K562 (cell line): Measurements from ENCODE around the gene TMEM120B. TPM values are rescaled to one million over a fixed set of nuclear protein-coding genes. Genes with fewer than 3 reads are reported as not detected.

Source experiments
- ARID1B ChIP-seq: fragments of 450-650 bp; IDR thresholded peaks from 2 replicates; pipeline ENCODE4 v1.6.1; 2016; ENCODE audit warnings: antibody characterized with exemption, mild to moderate bottlenecking, inconsistent platforms
- BRD9 ChIP-seq: fragments of 450-650 bp; IDR thresholded peaks from 2 replicates; pipeline ENCODE4 v1.6.1; 2018; ENCODE audit warnings: low read depth; ENCODE audit not compliant: partially characterized antibody
- CCNT2 ChIP-seq: IDR thresholded peaks from 2 replicates; pipeline ENCODE4 v1.6.1; 2011; ENCODE audit warnings: borderline replicate concordance, low read depth, mild to moderate bottlenecking, moderate library complexity, mixed read lengths, low read length; ENCODE audit not compliant: insufficient read length; ENCODE audit errors: extremely low read depth
- DLX4 ChIP-seq: fragments of 250-450 bp; sonication (Bioruptor Pico); IDR thresholded peaks from 2 replicates; pipeline ENCODE4 v1.6.1; 2021; ENCODE audit warnings: mild to moderate bottlenecking
- FOXA3 ChIP-seq, 2 experiments: fragments of 450-650 bp in 1 of 2; sonication (generic) in 1 of 2; formaldehyde crosslinking; IDR thresholded peaks in 1 of 2; conservative IDR thresholded peaks in 1 of 2; 2 replicates each; pipeline versions ENCODE4 v1.4.0 to v1.8.0; 2020 to 2022; ENCODE audit warnings: mild to moderate bottlenecking in 2 of 2, missing genetic modification reagents in 1 of 2
- HNRNPK ChIP-seq: fragments of 200-400 bp; formaldehyde crosslinking; IDR thresholded peaks from one replicate; pipeline ENCODE4 v1.6.1; 2018; ENCODE audit warnings: mild to moderate bottlenecking, low read depth, low read length; ENCODE audit not compliant: poor library complexity, severe bottlenecking
- JUN ChIP-seq, 2 experiments: sonication (generic) in 1 of 2; formaldehyde crosslinking in 1 of 2; IDR thresholded peaks; 2 replicates each; pipeline versions ENCODE4 v1.6.1 to v1.8.0; 2012 to 2022; ENCODE audit warnings: borderline replicate concordance in 2 of 2, mild to moderate bottlenecking in 2 of 2, improper control_type of control experiment in 1 of 2, low read depth in 1 of 2, low read length in 1 of 2, missing genetic modification reagents in 1 of 2
- LCOR ChIP-seq: sonication (generic); formaldehyde crosslinking; IDR thresholded peaks from 2 replicates; pipeline ENCODE4 v1.8.0; 2022; ENCODE audit warnings: mild to moderate bottlenecking, missing genetic modification reagents
- MYNN ChIP-seq, 2 experiments: sonication (generic); formaldehyde crosslinking in 1 of 2; IDR thresholded peaks; 2 replicates each; pipeline versions ENCODE4 v1.5.0 to v1.6.1; 2016 to 2020; ENCODE audit warnings: antibody characterized with exemption in 1 of 2, missing genetic modification reagents in 1 of 2
- SIN3B ChIP-seq: fragments of 450-650 bp; IDR thresholded peaks from 2 replicates; pipeline ENCODE4 v1.6.1; 2017; ENCODE audit warnings: low read depth, mild to moderate bottlenecking, moderate library complexity
- SMAD4 ChIP-seq: fragments of 250-450 bp; sonication (Bioruptor Pico); conservative IDR thresholded peaks from 2 replicates; pipeline ENCODE4 v1.8.0; 2021; ENCODE audit warnings: inconsistent platforms, mild to moderate bottlenecking, moderate library complexity
- SREBF2 ChIP-seq: sonication (generic); formaldehyde crosslinking; IDR thresholded peaks from 2 replicates; pipeline ENCODE4 v1.4.0; 2020; ENCODE audit warnings: mild to moderate bottlenecking, missing genetic modification reagents
- TAF7 ChIP-seq: fragments of 450-650 bp; IDR thresholded peaks from 2 replicates; pipeline ENCODE4 v1.6.1; 2016; ENCODE audit warnings: missing genetic modification characterization, missing compliant biosample characterization
- TBP ChIP-seq: optimal IDR thresholded peaks from 2 replicates; pipeline ENCODE3; 2011; ENCODE audit warnings: low read depth, low read length, improper control_type of control experiment
- TEAD1 ChIP-seq, 2 experiments: fragments of 450-650 bp in 1 of 2; sonication (generic) in 1 of 2; formaldehyde crosslinking; IDR thresholded peaks; 2 replicates each; pipeline versions ENCODE4 v1.4.0 to v1.8.0; 2020 to 2022; ENCODE audit warnings: mild to moderate bottlenecking in 2 of 2, missing genetic modification reagents in 1 of 2
- XRCC3 ChIP-seq: fragments of 450-650 bp; IDR thresholded peaks from 2 replicates; pipeline ENCODE4 v1.6.1; 2017; ENCODE audit warnings: mild to moderate bottlenecking, moderate library complexity
- ZBTB11 ChIP-seq, 3 experiments: fragments of 200-800 bp in 1 of 3; fragments of 250-450 bp in 1 of 3; fragments of 450-650 bp in 1 of 3; sonication (Bioruptor Pico) in 1 of 3; sonication (Bioruptor generic) in 1 of 3; formaldehyde crosslinking in 1 of 3; IDR thresholded peaks; 2 replicates each; pipeline versions ENCODE4 v1.6.1 to v1.8.0; 2016 to 2022; ENCODE audit warnings: mild to moderate bottlenecking in 2 of 3, missing genetic modification characterization in 2 of 3, missing compliant biosample characterization in 1 of 3, moderate library complexity in 1 of 3
- ZFPM2 ChIP-seq: fragments of 250-450 bp; sonication (Bioruptor Pico); IDR thresholded peaks from 2 replicates; pipeline ENCODE4 v1.5.1; 2022; ENCODE audit warnings: mild to moderate bottlenecking
- ZNF347 ChIP-seq: fragments of 450-650 bp; formaldehyde crosslinking; IDR thresholded peaks from 2 replicates; pipeline ENCODE4 v1.4.0; 2020; ENCODE audit warnings: low read depth, mild to moderate bottlenecking, moderate library complexity
- ZNF449 ChIP-seq: fragments of 250-450 bp; sonication (Bioruptor Pico); IDR thresholded peaks from 2 replicates; pipeline ENCODE4 v1.8.0; 2022; ENCODE audit warnings: moderate library complexity, mild to moderate bottlenecking, inconsistent platforms
- polyA plus RNA-seq, 8 experiments: library from polyadenylated mRNA; depleted of rRNA in 4 of 8; stranded (reverse) in 5 of 8; unstranded in 3 of 8; fragments of >200 nt; fragmentation: Nextera tagmentation in 2 of 8; fragmentation: Illumina TruSeq in 1 of 8; extraction: Ambion mirVana in 2 of 8; extraction: Trizol in 1 of 8; gene quantifications; 2 replicates each; pipeline versions ENCODE4 v1.2.1 to v1.2.3, GENCODE V29; 2011 to 2014; ENCODE audit warnings: inconsistent platforms in 1 of 8, missing spikeins in 1 of 8
- total RNA-seq, 7 experiments: library from RNA; depleted of rRNA in 6 of 7; stranded (reverse); fragments of >200 nt in 6 of 7; fragmentation: Illumina TruSeq in 2 of 7; extraction: Trizol in 2 of 7; gene quantifications; 2 replicates each; pipeline versions ENCODE4 v1.2.1 to v1.2.3, GENCODE V29; 2011 to 2021; ENCODE audit warnings: low replicate concordance in 1 of 7

Gene TMEM120B
- total and polyA plus RNA-seq, 9 of the 15 experiments (the other 6 are each of a cell fraction or from before 2014, with no cell fraction given): 1.7 to 18.6 (median 7.4) TPM

DNA sequence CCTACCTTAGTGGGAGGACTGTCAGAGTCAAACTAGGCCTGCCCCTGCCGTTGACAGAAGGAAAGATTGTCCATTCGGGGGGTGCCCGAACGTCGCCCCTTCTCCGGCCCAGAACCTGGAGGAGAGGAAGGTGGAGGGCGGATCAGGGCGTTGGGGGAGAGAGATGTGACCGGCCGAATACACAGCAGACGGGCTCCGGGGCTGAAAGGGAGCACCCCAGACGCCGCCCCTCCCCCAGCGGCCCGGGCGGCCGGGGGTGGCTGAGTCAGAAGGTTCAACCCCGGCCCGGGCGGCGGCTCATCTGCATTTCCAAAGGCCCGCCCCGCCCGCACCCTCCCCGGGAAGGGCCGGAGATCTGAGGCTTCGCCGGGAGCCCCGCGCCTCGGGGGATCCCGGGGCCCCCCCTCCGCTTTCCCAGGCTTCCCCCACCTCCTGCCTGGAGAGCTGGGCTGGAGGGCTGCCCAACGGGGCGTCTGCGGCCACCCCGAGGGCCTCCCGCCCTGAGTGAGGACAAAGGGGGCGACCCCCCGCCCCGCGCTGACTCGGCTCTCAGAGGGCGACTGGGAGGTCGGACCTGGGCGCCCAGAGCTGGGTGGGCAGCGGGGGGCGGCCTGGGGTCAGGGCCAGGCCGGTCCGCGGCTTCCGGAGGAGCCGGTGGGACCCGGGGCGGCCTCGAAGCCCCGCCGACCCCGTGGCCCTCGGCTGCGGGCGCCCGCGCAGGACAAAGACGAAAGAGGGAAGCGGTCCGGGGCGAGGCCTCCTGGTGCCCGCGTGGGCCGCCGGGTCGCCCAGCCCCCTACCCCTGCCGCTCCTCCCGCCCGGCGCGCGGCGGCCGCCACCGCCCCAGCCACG lies 87.5 kb downstream of the TMEM120B start (continued):
- TF ChIP-seq ZNF449 (CRISPR knock-in tag) (no peak), SIN3B (0 out of 2 replicates have a peak, but pooled peaks have one; percentile 51), ZFPM2 (CRISPR knock-in tag) (no peak), TEAD1 (CRISPR knock-in tag; IDR thresholded peaks at IDR 0.05) (0 out of 4 replicates have a peak, but pooled peaks of 1 of the 2 experiments have one; percentile 53), TAF7 (peak; percentile 58; the same call in 1 of the 2 replicates), XRCC3 (no peak), ARID1B (peak; percentile 71), FOXA3 (CRISPR knock-in tag; conservative IDR thresholded peaks at IDR 0.05 in 1 of 2, IDR thresholded peaks at IDR 0.05 in 1 of 2) (0 out of 4 replicates have a peak, but pooled peaks of 1 of the 2 experiments have one; percentile 18), ZBTB11 (CRISPR knock-in tag; IDR thresholded peaks at IDR 0.05) (peak in 1 of 3 experiments; percentile 71; a peak in 1 of 6 replicates), BRD9 (peak; percentile 89), LCOR (CRISPR knock-in tag) (peak; percentile 5), SMAD4 (CRISPR knock-in tag) (peak; percentile 93), HNRNPK (no peak), TBP (peak; percentile 46), SREBF2 (CRISPR knock-in tag) (no peak), JUN (IDR thresholded peaks at IDR 0.05; ENCODE audit: borderline replicate concordance, low read depth, low read length) (peak; percentile 50; the same call in 1 of the 2 replicates), JUN (CRISPR knock-in tag; IDR thresholded peaks at IDR 0.05; ENCODE audit: borderline replicate concordance) (no peak), MYNN (IDR thresholded peaks at IDR 0.05) (peak; percentile 67; the same call in 1 of the 2 replicates), MYNN (CRISPR knock-in tag; IDR thresholded peaks at IDR 0.05) (no peak), ZNF347 (CRISPR knock-in tag) (no peak), CCNT2 (peak; percentile 91), DLX4 (CRISPR knock-in tag) (no peak)
